MCF 10A (cell line): ENCODE measurements around the gene NPB. TPM values are rescaled to one million over a fixed set of nuclear protein-coding genes. Genes with fewer than 3 reads are reported as not detected.

Source experiments
- BruUV-seq: library from RNA; stranded (reverse); fragments of 400-500 nt; replicated peaks from 2 replicates; lab custom pipeline; 2021; lab: Mats Ljungman, UMichigan
- CTCF ChIA-PET: fragments of 300-600 bp; sonication (Branson Sonifier 250); formaldehyde crosslinking; extraction: SDS; loops from one replicate; lab custom pipeline; 2021; ENCODE audit warnings: antibody characterized with exemption, inconsistent platforms; lab: Yijun Ruan, JAX
- POLR2A ChIA-PET: fragments of 300-600, 350-650 bp; sonication (Branson Sonifier 250); formaldehyde crosslinking; extraction: SDS; loops from one replicate; lab custom pipeline; 2020; ENCODE audit warnings: antibody characterized with exemption, inconsistent platforms; lab: Yijun Ruan, JAX
- DNase-seq: peaks from one replicate; pipeline ENCODE4 v3.0.0-alpha.2; 2018; ENCODE audit not compliant: unreplicated experiment
- H3K27ac Mint-ChIP-seq: one replicate; pipeline ENCODE4 v1.8.0; 2022; ENCODE audit warnings: mild to moderate bottlenecking, low read depth, mixed read lengths; ENCODE audit not compliant: unreplicated experiment
- H3K27me3 Mint-ChIP-seq: one replicate; pipeline ENCODE4 v1.8.0; 2022; ENCODE audit warnings: mixed read lengths; ENCODE audit not compliant: insufficient read depth, unreplicated experiment
- H3K36me3 Mint-ChIP-seq: one replicate; pipeline ENCODE4 v1.8.0; 2022; ENCODE audit warnings: mild to moderate bottlenecking, moderate library complexity, mixed read lengths; ENCODE audit not compliant: insufficient read depth, unreplicated experiment
- H3K4me1 Mint-ChIP-seq: one replicate; pipeline ENCODE4 v1.8.0; 2022; ENCODE audit warnings: mixed read lengths; ENCODE audit not compliant: insufficient read depth, unreplicated experiment
- H3K4me3 Mint-ChIP-seq: one replicate; pipeline ENCODE4 v1.8.0; 2022; ENCODE audit warnings: mild to moderate bottlenecking, moderate library complexity, mixed read lengths; ENCODE audit not compliant: unreplicated experiment
- H3K9me3 Mint-ChIP-seq: one replicate; pipeline ENCODE4 v1.8.0; 2022; ENCODE audit warnings: mixed read lengths; ENCODE audit not compliant: unreplicated experiment
- intact Hi-C: fragments of 100-400 bp; cut with micrococcal nuclease; formaldehyde crosslinking; loops from 2 replicates; pipeline ENCODE4 v1.14.1; 2022
- total RNA-seq: library from RNA; stranded (reverse); gene quantifications from 2 replicates; pipeline ENCODE4 v1.2.3, GENCODE V29; 2022
- TF ChIP-seq, protein P1 (sequence below): fragments of 200-600 bp; IDR thresholded peaks from one replicate; pipeline ENCODE4 v1.8.0; 2022; ENCODE audit warnings: antibody characterized with exemption, mild to moderate bottlenecking; ENCODE audit not compliant: unreplicated experiment

NPB gene
- total RNA-seq, 1 experiment from 2014 or later = 0.28 TPM

DNA sequence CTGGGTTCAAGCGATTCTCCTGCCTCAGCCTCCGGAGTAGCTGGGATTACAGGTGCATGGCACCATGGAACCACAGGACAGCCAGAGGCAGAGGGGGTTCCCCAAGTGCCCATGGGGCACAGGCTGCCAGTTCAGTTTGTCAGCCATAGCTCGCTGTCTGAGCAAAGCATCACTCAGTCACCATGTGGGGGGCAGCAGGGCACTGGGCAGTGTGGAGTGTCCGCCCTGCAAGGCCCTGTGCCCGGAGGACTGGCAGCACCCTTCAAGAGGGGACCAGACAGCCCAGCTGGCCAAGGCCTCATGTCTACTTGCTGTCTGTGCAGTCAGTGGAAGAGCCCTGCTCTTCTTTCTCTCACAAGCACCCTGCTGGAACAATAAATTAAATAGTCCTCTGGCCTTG is 17.1 kb upstream of the NPB start:
- peak overlapping the region; percentile 43 for H3K27ac Mint-ChIP-seq
- peaks cover 26% of the 10 kb centered on the region for H3K4me1 Mint-ChIP-seq
- intact Hi-C loops = no loop called here
- H3K27me3 Mint-ChIP-seq = no peaks in the 10 kb centered on the region
- H3K36me3 Mint-ChIP-seq = peaks cover 83% of the 10 kb centered on the region
- H3K9me3 Mint-ChIP-seq = no peaks in the 10 kb centered on the region
- BruUV-seq = no TSS peak
- TF ChIP-seq, protein P1, sequence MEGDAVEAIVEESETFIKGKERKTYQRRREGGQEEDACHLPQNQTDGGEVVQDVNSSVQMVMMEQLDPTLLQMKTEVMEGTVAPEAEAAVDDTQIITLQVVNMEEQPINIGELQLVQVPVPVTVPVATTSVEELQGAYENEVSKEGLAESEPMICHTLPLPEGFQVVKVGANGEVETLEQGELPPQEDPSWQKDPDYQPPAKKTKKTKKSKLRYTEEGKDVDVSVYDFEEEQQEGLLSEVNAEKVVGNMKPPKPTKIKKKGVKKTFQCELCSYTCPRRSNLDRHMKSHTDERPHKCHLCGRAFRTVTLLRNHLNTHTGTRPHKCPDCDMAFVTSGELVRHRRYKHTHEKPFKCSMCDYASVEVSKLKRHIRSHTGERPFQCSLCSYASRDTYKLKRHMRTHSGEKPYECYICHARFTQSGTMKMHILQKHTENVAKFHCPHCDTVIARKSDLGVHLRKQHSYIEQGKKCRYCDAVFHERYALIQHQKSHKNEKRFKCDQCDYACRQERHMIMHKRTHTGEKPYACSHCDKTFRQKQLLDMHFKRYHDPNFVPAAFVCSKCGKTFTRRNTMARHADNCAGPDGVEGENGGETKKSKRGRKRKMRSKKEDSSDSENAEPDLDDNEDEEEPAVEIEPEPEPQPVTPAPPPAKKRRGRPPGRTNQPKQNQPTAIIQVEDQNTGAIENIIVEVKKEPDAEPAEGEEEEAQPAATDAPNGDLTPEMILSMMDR = no peak
- CTCF ChIA-PET = interaction anchor here (0.6 to 2.0 kb wide), 2 partner anchors 12 to 13 kb away, joined by 3 to 6 read pairs; no protein-coding TSS in a partner anchor
- H3K4me3 Mint-ChIP-seq = no peak overlapping the region
- no peak for DNase-seq
- POLR2A ChIA-PET = interaction anchor here (0.6 to 3.3 kb wide), 8 partner anchors 13 to 183 kb away, joined by 3 to 21 read pairs (median 6); partner anchors contain the start of genes ARHGDIA and P4HB

DNA sequence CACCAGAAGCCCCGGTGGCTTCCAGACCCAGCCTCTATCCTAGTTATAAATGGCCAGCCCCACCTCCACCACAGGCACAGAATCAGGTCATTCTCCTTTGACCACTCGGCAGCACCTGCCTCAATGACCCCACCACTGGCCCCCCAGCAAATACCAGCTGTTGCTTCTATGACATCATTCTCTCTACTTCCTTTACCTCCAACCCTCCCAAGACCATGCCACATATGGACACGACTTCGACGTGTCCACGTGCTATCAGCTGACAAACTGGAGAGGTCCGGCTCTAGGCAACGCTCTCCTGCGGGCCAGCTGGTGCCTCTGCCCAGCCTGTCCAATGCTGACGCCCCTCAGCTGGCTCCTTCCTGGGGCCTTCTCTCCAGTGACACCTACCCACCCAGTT is 16.6 kb upstream of the NPB start:
- TF ChIP-seq, protein P1 = no peak
- intact Hi-C loops = no loop called here
- H3K27ac Mint-ChIP-seq = peak overlapping the region; percentile 67
- CTCF ChIA-PET = interaction anchor here (2.0 kb wide), 1 partner anchor 14 kb away, joined by 6 read pairs; no protein-coding TSS in a partner anchor
- H3K27me3 Mint-ChIP-seq = no peaks in the 10 kb centered on the region
- H3K9me3 Mint-ChIP-seq = no peaks in the 10 kb centered on the region
- H3K4me1 Mint-ChIP-seq = peaks cover 26% of the 10 kb centered on the region
- DNase-seq = no peak
- POLR2A ChIA-PET = interaction anchor here (0.6 to 3.0 kb wide), 9 partner anchors 13 to 200 kb away, joined by 3 to 21 read pairs (median 8); partner anchors contain the start of genes ARHGDIA and P4HB
- no TSS peak for BruUV-seq
- H3K36me3 Mint-ChIP-seq = peaks cover 79% of the 10 kb centered on the region
- H3K4me3 Mint-ChIP-seq = no peak overlapping the region

DNA sequence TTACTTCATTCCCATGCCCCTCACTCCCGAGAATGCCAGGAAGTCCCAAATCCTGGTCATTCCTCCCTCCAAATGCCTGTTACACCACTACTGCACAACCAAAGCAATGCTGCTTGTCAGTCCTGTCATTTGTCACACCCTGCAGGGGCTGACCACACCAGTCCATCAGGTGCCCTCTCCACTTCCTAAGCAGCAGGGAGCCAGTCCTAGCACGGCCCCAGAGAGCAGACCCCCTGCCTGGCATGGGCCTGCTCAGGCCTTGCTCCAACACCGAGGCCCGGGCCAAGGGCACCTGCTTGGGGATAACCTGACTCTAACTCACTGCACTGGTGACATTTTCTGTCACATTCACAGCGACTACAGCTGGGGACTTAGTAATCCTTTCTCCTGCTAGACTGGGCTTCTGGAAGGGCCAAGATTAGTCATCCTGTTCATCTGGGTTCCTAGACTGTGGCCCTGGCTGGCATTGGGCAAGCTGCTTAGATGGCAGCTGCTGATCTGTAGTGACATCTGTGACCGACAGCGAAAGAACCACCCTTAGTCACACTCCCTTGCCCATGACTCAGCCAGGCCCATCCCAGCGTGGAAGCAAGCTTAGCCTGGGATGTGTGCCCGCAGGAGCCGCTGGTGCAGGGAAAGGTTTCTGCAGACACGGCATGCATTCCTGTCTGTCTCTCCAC is 16.0 kb upstream of the NPB start:
- intact Hi-C loops = no loop called here
- Mint-ChIP-seq H3K27me3 (no peaks in the 10 kb centered on the region), H3K36me3 (peaks cover 77% of the 10 kb centered on the region), H3K4me1 (peaks cover 26% of the 10 kb centered on the region), H3K4me3 (peak overlapping the region; percentile 28), H3K27ac (peak overlapping the region; percentile 67), H3K9me3 (no peaks in the 10 kb centered on the region)
- BruUV-seq = no TSS peak
- peak; percentile 84 for DNase-seq
- CTCF ChIA-PET = interaction anchor here (2.0 kb wide), 1 partner anchor 14 kb away, joined by 6 read pairs; no protein-coding TSS in a partner anchor
- POLR2A ChIA-PET = interaction anchor here (0.6 to 3.0 kb wide), 14 partner anchors 10 to 201 kb away, joined by 3 to 21 read pairs (median 6); partner anchors contain the start of genes ARHGDIA and P4HB
- TF ChIP-seq, protein P1 = no peak
